ENCODE results near the gene EFCAB11.

EFCAB11 gene

DNA sequence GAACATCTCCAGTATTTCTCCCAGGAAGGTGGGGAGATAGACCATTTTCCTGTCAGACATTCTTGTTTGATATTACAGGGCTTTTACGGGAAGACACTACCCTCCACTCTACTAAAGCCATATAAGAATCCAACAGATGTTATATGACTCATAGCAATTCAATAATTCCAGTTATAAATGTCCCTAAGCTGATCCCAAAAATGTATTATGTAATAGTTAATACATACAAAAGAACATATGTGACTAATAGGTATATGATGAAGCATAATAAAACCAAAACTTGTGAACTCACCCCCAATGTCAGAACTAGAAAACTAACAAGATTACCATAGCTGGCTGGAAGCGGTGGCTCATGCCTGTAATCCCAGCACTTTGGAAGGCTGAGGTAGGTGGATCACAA lies 84.2 kb downstream of the EFCAB11 start:
- DNase-seq (ENCODE audit: low read depth): no peak

DNA sequence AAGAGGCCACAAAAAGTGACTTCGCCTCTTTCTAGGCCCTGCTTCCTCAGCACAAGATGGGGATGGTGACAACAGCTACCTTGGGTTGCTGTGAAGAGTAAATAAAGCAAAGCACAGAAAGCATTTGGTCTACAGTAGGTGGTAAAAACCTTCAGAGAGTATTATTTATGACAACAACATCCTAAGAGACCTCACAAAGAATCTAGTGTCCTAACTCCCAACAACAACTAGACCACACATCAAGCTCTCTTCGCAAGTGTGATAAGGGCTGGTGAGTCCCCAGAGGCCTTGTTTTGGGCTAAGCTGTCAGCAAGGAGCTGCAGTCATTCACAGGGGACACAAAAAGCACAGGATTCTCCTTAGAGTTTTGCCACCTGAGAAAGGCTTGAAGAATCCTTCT lies 84.9 kb downstream of the EFCAB11 start:
- H3K4me3 ChIP-seq (ENCODE audit: low read depth, low read length): no peak overlapping the region
- TF ChIP-seq MYC (IDR thresholded peaks at IDR 0.05; ENCODE audit: low read depth, low read length): no peak
- DNase-seq (ENCODE audit: low read depth): no peak

More for the DNA sequence above, 84.2 kb downstream of the EFCAB11 start:
- TF ChIP-seq MYC (IDR thresholded peaks at IDR 0.05; ENCODE audit: low read depth, low read length) (no peak), POLR2A (IDR thresholded peaks at IDR 0.05; ENCODE audit: extremely low read depth, insufficient read length) (no peak)
- TF ChIP-seq, protein P1, sequence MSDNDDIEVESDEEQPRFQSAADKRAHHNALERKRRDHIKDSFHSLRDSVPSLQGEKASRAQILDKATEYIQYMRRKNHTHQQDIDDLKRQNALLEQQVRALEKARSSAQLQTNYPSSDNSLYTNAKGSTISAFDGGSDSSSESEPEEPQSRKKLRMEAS (IDR thresholded peaks at IDR 0.05; ENCODE audit: low read depth, low read length): no peak
- TF ChIP-seq, protein P2, sequence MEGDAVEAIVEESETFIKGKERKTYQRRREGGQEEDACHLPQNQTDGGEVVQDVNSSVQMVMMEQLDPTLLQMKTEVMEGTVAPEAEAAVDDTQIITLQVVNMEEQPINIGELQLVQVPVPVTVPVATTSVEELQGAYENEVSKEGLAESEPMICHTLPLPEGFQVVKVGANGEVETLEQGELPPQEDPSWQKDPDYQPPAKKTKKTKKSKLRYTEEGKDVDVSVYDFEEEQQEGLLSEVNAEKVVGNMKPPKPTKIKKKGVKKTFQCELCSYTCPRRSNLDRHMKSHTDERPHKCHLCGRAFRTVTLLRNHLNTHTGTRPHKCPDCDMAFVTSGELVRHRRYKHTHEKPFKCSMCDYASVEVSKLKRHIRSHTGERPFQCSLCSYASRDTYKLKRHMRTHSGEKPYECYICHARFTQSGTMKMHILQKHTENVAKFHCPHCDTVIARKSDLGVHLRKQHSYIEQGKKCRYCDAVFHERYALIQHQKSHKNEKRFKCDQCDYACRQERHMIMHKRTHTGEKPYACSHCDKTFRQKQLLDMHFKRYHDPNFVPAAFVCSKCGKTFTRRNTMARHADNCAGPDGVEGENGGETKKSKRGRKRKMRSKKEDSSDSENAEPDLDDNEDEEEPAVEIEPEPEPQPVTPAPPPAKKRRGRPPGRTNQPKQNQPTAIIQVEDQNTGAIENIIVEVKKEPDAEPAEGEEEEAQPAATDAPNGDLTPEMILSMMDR (IDR thresholded peaks at IDR 0.05; ENCODE audit: low read depth, low read length): no peak
- no peak overlapping the region for H3K4me3 ChIP-seq (ENCODE audit: low read depth, low read length)

DNA sequence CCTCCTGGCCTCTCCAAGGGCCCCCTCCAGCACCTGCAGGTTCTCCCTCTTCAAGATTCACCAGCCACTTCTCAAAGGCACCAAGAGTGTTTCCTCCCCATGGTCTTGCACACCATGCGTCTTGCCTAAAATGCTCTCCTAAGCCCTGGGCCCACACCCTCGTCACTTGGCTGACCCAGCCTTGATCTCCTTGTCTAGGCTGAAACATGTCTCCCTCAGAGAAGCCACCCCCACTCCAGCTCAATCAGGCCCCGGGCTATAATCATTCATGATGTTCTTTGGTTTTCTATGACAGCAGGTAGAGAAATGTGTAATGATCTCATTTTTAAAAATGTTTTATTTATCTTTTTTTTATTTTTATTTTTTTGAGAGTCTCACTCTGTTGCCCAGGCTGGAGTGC lies 88.1 kb downstream of the EFCAB11 start:
- no peak overlapping the region for H3K4me3 ChIP-seq (ENCODE audit: low read depth, low read length)
- no peak for DNase-seq (ENCODE audit: low read depth)
- TF ChIP-seq, protein P1 (IDR thresholded peaks at IDR 0.05; ENCODE audit: low read depth, low read length): no peak
- TF ChIP-seq POLR2A (IDR thresholded peaks at IDR 0.05; ENCODE audit: extremely low read depth, insufficient read length) (no peak), MYC (IDR thresholded peaks at IDR 0.05; ENCODE audit: low read depth, low read length) (no peak)
- TF ChIP-seq, protein P2 (IDR thresholded peaks at IDR 0.05; ENCODE audit: low read depth, low read length): no peak

DNA sequence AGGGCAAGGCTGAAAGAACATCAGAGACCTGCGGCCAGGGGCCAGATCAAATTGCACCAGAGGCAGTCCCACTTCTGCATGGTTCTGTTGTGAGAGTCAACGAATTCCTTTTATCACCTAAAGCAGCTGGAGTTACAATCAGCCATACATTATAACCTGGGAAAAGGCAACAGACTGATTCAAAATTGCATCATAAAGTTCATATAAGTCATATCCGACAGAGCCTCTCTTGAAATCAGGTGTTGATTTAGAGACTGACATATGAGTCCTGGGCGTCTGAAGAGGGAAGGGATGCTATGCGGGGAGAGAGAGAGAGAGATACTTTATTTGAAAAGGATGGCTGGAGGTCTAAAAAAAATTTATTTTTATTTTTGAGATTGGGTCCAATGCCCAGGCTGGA lies 89.4 kb downstream of the EFCAB11 start:
- DNase-seq (ENCODE audit: low read depth): no peak
- H3K4me3 ChIP-seq (ENCODE audit: low read depth, low read length): no peak overlapping the region

DNA sequence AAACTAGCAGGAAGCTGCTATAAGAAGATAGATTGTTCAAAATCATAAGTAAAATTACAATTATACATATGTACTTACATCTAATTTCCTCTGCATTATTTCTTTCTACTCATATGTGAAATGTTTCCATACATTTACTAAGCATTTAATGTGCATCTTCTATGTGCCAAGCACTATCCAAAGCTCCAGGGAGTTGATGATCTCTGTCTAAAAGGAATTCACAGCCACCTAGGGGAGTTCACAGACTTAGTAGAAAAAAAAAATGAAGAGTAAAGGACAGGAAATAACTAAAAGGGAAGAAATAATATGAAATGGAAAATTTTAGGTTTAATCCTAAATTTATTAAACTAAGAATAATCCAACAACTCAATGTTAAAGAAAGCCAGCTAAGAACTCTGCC lies 91.7 kb downstream of the EFCAB11 start:
- no peak overlapping the region for H3K4me3 ChIP-seq (ENCODE audit: low read depth, low read length)
- TF ChIP-seq MYC (IDR thresholded peaks at IDR 0.05; ENCODE audit: low read depth, low read length) (no peak), POLR2A (IDR thresholded peaks at IDR 0.05; ENCODE audit: extremely low read depth, insufficient read length) (no peak)
- TF ChIP-seq, protein P1 (IDR thresholded peaks at IDR 0.05; ENCODE audit: low read depth, low read length): no peak
- TF ChIP-seq, protein P2 (IDR thresholded peaks at IDR 0.05; ENCODE audit: low read depth, low read length): no peak
- DNase-seq (ENCODE audit: low read depth): no peak

More for the DNA sequence above, 89.4 kb downstream of the EFCAB11 start:
- no peak for TF ChIP-seq MYC (IDR thresholded peaks at IDR 0.05; ENCODE audit: low read depth, low read length)
- TF ChIP-seq, protein P1 (IDR thresholded peaks at IDR 0.05; ENCODE audit: low read depth, low read length): no peak
- TF ChIP-seq, protein P2 (IDR thresholded peaks at IDR 0.05; ENCODE audit: low read depth, low read length): no peak
- no peak for TF ChIP-seq POLR2A (IDR thresholded peaks at IDR 0.05; ENCODE audit: extremely low read depth, insufficient read length)

DNA sequence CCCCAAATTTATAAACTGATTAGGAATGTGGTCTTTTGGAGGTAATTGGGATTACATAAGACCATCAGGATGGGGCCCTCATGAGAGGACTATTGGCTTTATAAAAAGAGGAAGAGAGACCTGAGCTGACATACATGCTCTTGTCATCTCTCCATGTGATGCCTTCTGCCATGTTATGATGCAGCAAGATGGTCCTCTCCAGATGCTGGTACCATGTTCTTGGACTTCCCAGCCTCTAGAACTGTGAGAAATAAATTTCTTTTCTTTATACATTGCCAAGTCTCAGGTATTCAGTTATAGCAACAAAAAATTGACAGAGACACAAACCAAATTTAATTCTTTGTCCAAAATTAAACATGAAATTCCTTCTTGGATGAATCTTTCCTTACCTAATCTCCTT lies 92.9 kb downstream of the EFCAB11 start:
- H3K4me3 ChIP-seq (ENCODE audit: low read depth, low read length): no peak overlapping the region
- DNase-seq (ENCODE audit: low read depth): no peak
- TF ChIP-seq, protein P1 (IDR thresholded peaks at IDR 0.05; ENCODE audit: low read depth, low read length): no peak
- TF ChIP-seq, protein P2 (IDR thresholded peaks at IDR 0.05; ENCODE audit: low read depth, low read length): no peak
- no peak for TF ChIP-seq POLR2A (IDR thresholded peaks at IDR 0.05; ENCODE audit: extremely low read depth, insufficient read length)
- TF ChIP-seq MYC (IDR thresholded peaks at IDR 0.05; ENCODE audit: low read depth, low read length): no peak
